ENCODE results near the gene KCNMB1. TPM values are rescaled to one million over a fixed set of nuclear protein-coding genes. Genes with fewer than 3 reads are reported as not detected.

The KCNMB1 gene
- total and polyA plus RNA-seq, 2 donors (not counting 1 experiment from before 2014, with no cell fraction given), result 0.06 TPM; not detected in 1

- 96% methylated on average over 9 of the region's 9 CpGs for WGBS (ENCODE audit: insufficient coverage)
- H3K27ac ChIP-seq (ENCODE audit: low read length in 2 of 2), result no peak overlapping the region
- ATAC-seq (ENCODE audit: low read depth) (no peak), DNase-seq (no peak)
- Mint-ChIP-seq H3K4me1 (peaks cover 16% of the 10 kb centered on the region), H3K9me3 (ENCODE audit: insufficient read depth) (no peaks in the 10 kb centered on the region), H3K4me3 (no peak overlapping the region), H3K27ac (no peak overlapping the region), H3K27me3 (peaks cover 44% of the 10 kb centered on the region)
- H3K9me3 ChIP-seq (ENCODE audit: control extremely low read depth in 1 of 3, control insufficient read depth in 2 of 3, insufficient read depth in 1 of 3, low read length in 2 of 3), result peaks cover 0 to 4% (median 0%) of the 10 kb centered on the region in 3 donors
- no peak overlapping the region for H3K4me2 ChIP-seq (replicated peaks; ENCODE audit: low read depth, low read length, poor library complexity, severe bottlenecking)
- ChIA-PET POLR2A (no interaction called here), CTCF (no interaction called here)
- H3K9ac ChIP-seq (ENCODE audit: low read length), result no peak overlapping the region
- H2AFZ ChIP-seq (ENCODE audit: insufficient read depth, low read depth, low read length, poor library complexity, severe bottlenecking), result no peak overlapping the region
- H3K36me3 ChIP-seq (replicated peaks in 1 of 2; ENCODE audit: control extremely low read depth in 1 of 2, control insufficient read depth in 1 of 2, extremely low read depth in 1 of 2, insufficient read depth in 2 of 2, low read length in 1 of 2), result no peaks in the 10 kb centered on the region
- TF ChIP-seq EZH2 (IDR thresholded peaks at IDR 0.05; ENCODE audit: borderline replicate concordance, insufficient read depth, low read depth, low read length, poor library complexity, severe bottlenecking), result no peak
- TF ChIP-seq CTCF (IDR thresholded peaks at IDR 0.05), result no peak
- peaks cover 0 to 32% (median 12%) of the 10 kb centered on the region in 4 experiments for H3K27me3 ChIP-seq (replicated peaks in 1 of 4; ENCODE audit: control extremely low read depth in 1 of 4, control insufficient read depth in 3 of 4, insufficient read depth in 4 of 4, low read length in 3 of 4)
- intact Hi-C loops (cut with micrococcal nuclease), result no loop called here
- no peaks in the 10 kb centered on the region for H3K79me2 ChIP-seq (ENCODE audit: control insufficient read depth, insufficient read depth, low read length)
- H3K4me3 ChIP-seq (ENCODE audit: control extremely low read depth in 1 of 5, extremely low read depth in 1 of 5, insufficient read depth in 1 of 5, low read depth in 2 of 5, low read length in 4 of 5), result no peak overlapping the region
- H4K20me1 ChIP-seq (ENCODE audit: control insufficient read depth, insufficient read depth, low read length, poor library complexity, severe bottlenecking), result no peaks in the 10 kb centered on the region
- peaks cover 15 to 18% of the 10 kb centered on the region in 2 donors for H3K4me1 ChIP-seq (ENCODE audit: control insufficient read depth in 2 of 2, insufficient read depth in 2 of 2, low read length in 2 of 2)
Measured at GRCh38 chr5:170353961-170354360, 35.2 kb downstream of the KCNMB1 start.

GRCh38 chr5:170353011-170353761 is 36.0 kb downstream of the KCNMB1 start:
- WGBS (ENCODE audit: insufficient coverage), result 30% methylated on average over 15 of the region's 18 CpGs
- intact Hi-C loops (cut with micrococcal nuclease), result no loop called here
- no peak for TF ChIP-seq CTCF (IDR thresholded peaks at IDR 0.05)
- no peak for TF ChIP-seq EZH2 (IDR thresholded peaks at IDR 0.05; ENCODE audit: borderline replicate concordance, insufficient read depth, low read depth, low read length, poor library complexity, severe bottlenecking)
- Mint-ChIP-seq H3K4me3 (no peak overlapping the region), H3K9me3 (ENCODE audit: insufficient read depth) (no peaks in the 10 kb centered on the region), H3K27me3 (peaks cover 52% of the 10 kb centered on the region), H3K27ac (no peak overlapping the region), H3K4me1 (peaks cover 12% of the 10 kb centered on the region)
- H3K9me3 ChIP-seq (ENCODE audit: control extremely low read depth in 1 of 3, control insufficient read depth in 2 of 3, insufficient read depth in 1 of 3, low read length in 2 of 3), result peaks cover 0 to 4% (median 0%) of the 10 kb centered on the region in 3 donors
- H3K4me1 ChIP-seq (ENCODE audit: control insufficient read depth in 2 of 2, insufficient read depth in 2 of 2, low read length in 2 of 2), result peaks cover 13 to 14% of the 10 kb centered on the region in 2 donors
- no peak overlapping the region for H2AFZ ChIP-seq (ENCODE audit: insufficient read depth, low read depth, low read length, poor library complexity, severe bottlenecking)
- no peak overlapping the region for H3K4me2 ChIP-seq (replicated peaks; ENCODE audit: low read depth, low read length, poor library complexity, severe bottlenecking)
- H4K20me1 ChIP-seq (ENCODE audit: control insufficient read depth, insufficient read depth, low read length, poor library complexity, severe bottlenecking), result no peaks in the 10 kb centered on the region
- H3K27me3 ChIP-seq (replicated peaks in 1 of 4; ENCODE audit: control extremely low read depth in 1 of 4, control insufficient read depth in 3 of 4, insufficient read depth in 4 of 4, low read length in 3 of 4), result peaks cover 0 to 39% (median 14%) of the 10 kb centered on the region in 4 experiments
- ChIA-PET POLR2A (no interaction called here), CTCF (no interaction called here)
- H3K79me2 ChIP-seq (ENCODE audit: control insufficient read depth, insufficient read depth, low read length), result no peaks in the 10 kb centered on the region
- H3K27ac ChIP-seq (ENCODE audit: low read length in 2 of 2), result no peak overlapping the region
- H3K9ac ChIP-seq (ENCODE audit: low read length), result no peak overlapping the region
- no peaks in the 10 kb centered on the region for H3K36me3 ChIP-seq (replicated peaks in 1 of 2; ENCODE audit: control extremely low read depth in 1 of 2, control insufficient read depth in 1 of 2, extremely low read depth in 1 of 2, insufficient read depth in 2 of 2, low read length in 1 of 2)
- DNase-seq, result no peak
- H3K4me3 ChIP-seq (ENCODE audit: control extremely low read depth in 1 of 5, extremely low read depth in 1 of 5, insufficient read depth in 1 of 5, low read depth in 2 of 5, low read length in 4 of 5), result no peak overlapping the region
- ATAC-seq (ENCODE audit: low read depth), result no peak

Measured in B cell (primary cell).